Erythroblast (primary cell): Measurements from ENCODE around the gene ANKRD28.

Source experiments
- GATA1 ChIP-seq: IDR thresholded peaks from 2 replicates; pipeline ENCODE4 v1.6.1; 2011; ENCODE audit warnings: low read depth, mild to moderate bottlenecking, control low read depth, low read length, moderate library complexity
- POLR2A ChIP-seq: IDR thresholded peaks from 2 replicates; pipeline ENCODE4 v1.6.1; 2011; ENCODE audit warnings: mild to moderate bottlenecking, low read length

GRCh38 chr3:15649858-15650257, 147.9 kb downstream of the ANKRD28 start:
- TF ChIP-seq POLR2A (no peak), GATA1 (no peak)
